Neural cell (in vitro differentiated cells): ENCODE measurements around the gene SRRD.

Source experiments
- EP300 ChIP-seq: fragments of 450-650 bp; conservative IDR thresholded peaks from 2 replicates; pipeline ENCODE4 v1.6.1; 2014; ENCODE audit warnings: antibody characterized with exemption, mild to moderate bottlenecking, moderate library complexity; ENCODE audit not compliant: poor library complexity, severe bottlenecking
- EZH2 ChIP-seq: fragments of 200-600, 300-800 bp; shearing (Covaris generic), sonication (generic); IDR thresholded peaks from 2 replicates; pipeline ENCODE4 v1.6.1; 2014; ENCODE audit warnings: antibody characterized with exemption, low read length, borderline replicate concordance, mild to moderate bottlenecking; ENCODE audit not compliant: insufficient read depth, poor library complexity, severe bottlenecking
- POLR2AphosphoS5 ChIP-seq: IDR thresholded peaks from 2 replicates; pipeline ENCODE4 v1.6.1; 2012
- RAD21 ChIP-seq: fragments of 450-650 bp; conservative IDR thresholded peaks from 2 replicates; pipeline ENCODE4 v1.6.1; 2014; ENCODE audit warnings: antibody characterized with exemption, mild to moderate bottlenecking, moderate library complexity
- TAF1 ChIP-seq: IDR thresholded peaks from 2 replicates; pipeline ENCODE4 v1.6.1; 2012; ENCODE audit warnings: low read depth
- TF ChIP-seq, protein P1 (sequence below): fragments of 450-650 bp; IDR thresholded peaks from 2 replicates; pipeline ENCODE4 v1.5.1; 2014; ENCODE audit warnings: antibody characterized with exemption, mild to moderate bottlenecking, moderate library complexity; ENCODE audit not compliant: poor library complexity, severe bottlenecking
- TF ChIP-seq, protein P2 (sequence below): IDR thresholded peaks from 2 replicates; pipeline ENCODE4 v1.6.1; 2012; ENCODE audit warnings: borderline replicate concordance

GRCh38 chr22:26542831-26543230 is 59.2 kb downstream of the SRRD start:
- TF ChIP-seq, protein P1, sequence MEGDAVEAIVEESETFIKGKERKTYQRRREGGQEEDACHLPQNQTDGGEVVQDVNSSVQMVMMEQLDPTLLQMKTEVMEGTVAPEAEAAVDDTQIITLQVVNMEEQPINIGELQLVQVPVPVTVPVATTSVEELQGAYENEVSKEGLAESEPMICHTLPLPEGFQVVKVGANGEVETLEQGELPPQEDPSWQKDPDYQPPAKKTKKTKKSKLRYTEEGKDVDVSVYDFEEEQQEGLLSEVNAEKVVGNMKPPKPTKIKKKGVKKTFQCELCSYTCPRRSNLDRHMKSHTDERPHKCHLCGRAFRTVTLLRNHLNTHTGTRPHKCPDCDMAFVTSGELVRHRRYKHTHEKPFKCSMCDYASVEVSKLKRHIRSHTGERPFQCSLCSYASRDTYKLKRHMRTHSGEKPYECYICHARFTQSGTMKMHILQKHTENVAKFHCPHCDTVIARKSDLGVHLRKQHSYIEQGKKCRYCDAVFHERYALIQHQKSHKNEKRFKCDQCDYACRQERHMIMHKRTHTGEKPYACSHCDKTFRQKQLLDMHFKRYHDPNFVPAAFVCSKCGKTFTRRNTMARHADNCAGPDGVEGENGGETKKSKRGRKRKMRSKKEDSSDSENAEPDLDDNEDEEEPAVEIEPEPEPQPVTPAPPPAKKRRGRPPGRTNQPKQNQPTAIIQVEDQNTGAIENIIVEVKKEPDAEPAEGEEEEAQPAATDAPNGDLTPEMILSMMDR = no peak
- TF ChIP-seq, protein P2, sequence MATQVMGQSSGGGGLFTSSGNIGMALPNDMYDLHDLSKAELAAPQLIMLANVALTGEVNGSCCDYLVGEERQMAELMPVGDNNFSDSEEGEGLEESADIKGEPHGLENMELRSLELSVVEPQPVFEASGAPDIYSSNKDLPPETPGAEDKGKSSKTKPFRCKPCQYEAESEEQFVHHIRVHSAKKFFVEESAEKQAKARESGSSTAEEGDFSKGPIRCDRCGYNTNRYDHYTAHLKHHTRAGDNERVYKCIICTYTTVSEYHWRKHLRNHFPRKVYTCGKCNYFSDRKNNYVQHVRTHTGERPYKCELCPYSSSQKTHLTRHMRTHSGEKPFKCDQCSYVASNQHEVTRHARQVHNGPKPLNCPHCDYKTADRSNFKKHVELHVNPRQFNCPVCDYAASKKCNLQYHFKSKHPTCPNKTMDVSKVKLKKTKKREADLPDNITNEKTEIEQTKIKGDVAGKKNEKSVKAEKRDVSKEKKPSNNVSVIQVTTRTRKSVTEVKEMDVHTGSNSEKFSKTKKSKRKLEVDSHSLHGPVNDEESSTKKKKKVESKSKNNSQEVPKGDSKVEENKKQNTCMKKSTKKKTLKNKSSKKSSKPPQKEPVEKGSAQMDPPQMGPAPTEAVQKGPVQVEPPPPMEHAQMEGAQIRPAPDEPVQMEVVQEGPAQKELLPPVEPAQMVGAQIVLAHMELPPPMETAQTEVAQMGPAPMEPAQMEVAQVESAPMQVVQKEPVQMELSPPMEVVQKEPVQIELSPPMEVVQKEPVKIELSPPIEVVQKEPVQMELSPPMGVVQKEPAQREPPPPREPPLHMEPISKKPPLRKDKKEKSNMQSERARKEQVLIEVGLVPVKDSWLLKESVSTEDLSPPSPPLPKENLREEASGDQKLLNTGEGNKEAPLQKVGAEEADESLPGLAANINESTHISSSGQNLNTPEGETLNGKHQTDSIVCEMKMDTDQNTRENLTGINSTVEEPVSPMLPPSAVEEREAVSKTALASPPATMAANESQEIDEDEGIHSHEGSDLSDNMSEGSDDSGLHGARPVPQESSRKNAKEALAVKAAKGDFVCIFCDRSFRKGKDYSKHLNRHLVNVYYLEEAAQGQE = no peak
- no peak for TF ChIP-seq TAF1
- TF ChIP-seq POLR2AphosphoS5 = no peak
- no peak for TF ChIP-seq EZH2
- TF ChIP-seq EP300 = no peak
- no peak for TF ChIP-seq RAD21
